LNCAP (cell line): Measurements from ENCODE around the gene CAMK2G.

Experiments used
- CTCF ChIP-seq: fragments of 450-650 bp; IDR thresholded peaks from 2 replicates; pipeline ENCODE4 v1.5.1; 2017; ENCODE audit warnings: mild to moderate bottlenecking

CAMK2G gene

GRCh38 chr10:73859428-73859783 lies 14.9 kb downstream of the CAMK2G start:
- no peak for TF ChIP-seq CTCF

DNA sequence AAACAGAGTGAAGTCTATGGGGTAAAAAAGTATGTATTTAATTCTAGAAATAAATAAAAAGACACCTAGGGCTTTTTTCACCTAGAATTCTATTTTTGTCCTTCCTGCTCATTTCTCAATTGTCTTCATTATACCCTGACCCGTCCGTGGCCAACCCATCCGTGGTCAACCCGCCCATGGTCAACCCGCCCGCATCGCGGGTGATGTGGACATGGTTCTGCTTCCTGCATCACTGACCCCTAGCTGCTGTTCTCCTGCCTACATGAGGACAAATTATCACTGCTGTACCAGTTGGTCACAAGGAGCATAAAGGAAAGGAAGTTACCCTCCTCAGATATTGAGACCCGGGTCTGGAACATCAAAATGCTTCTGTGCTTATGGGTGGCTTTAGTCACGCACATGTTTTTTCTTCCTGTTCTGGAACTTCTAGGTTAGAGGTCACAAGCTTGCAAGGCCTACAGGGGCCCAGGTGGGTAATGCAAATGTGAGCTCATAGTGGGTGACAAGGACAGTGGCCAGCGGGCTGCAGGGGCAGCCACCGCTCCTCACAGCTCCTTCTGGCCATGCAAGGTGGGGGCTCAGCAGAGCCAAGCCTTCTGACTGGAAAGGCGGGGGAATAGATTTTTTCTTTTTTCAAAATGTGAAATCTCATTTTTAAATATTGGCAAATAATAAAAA lies 15.5 kb downstream of the CAMK2G start:
- TF ChIP-seq CTCF, result no peak

- TF ChIP-seq CTCF, result no peak
Observed at GRCh38 chr10:73858013-73858708, 16.2 kb downstream of the CAMK2G start.

DNA sequence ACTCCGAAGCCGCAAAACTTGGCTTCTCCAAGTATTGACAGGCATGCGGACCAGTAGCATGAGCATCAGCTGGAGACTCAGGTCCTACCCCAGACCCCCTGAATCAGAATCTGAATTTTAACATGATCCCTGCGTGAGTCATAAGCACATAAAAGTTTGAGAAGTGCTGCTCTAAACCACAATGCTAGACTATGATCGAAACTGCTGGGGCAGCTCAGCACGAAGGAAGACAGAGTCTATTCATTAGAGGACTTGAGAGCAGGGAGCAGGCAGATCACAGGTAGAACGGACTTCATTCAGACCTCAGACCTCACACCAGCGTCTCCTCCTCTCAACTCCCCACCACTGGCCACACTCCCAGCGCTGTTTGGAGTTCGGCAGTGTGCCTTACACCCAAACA lies 16.9 kb downstream of the CAMK2G start:
- no peak for TF ChIP-seq CTCF

DNA sequence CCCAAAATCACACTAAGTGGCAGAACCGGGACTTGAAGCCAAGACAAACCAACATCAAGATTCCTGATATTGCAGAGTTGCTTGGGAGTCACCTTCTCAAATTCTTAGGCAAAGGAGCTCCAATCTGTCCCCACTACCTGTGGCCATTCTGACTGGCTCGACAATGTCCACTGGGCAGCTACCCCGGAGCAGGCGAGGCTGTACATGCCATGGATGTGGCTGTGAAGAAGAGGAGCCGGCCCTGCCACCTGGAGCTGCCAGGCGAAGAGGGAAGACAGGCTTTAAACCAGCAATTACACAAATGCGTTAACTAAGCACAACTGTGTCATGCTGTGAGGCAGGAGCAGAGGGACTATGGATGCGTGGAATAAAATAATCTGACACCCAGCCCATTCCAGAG lies 18.1 kb downstream of the CAMK2G start:
- TF ChIP-seq CTCF, result no peak

GRCh38 chr10:73855413-73855812 lies 18.9 kb downstream of the CAMK2G start:
- no peak for TF ChIP-seq CTCF

DNA sequence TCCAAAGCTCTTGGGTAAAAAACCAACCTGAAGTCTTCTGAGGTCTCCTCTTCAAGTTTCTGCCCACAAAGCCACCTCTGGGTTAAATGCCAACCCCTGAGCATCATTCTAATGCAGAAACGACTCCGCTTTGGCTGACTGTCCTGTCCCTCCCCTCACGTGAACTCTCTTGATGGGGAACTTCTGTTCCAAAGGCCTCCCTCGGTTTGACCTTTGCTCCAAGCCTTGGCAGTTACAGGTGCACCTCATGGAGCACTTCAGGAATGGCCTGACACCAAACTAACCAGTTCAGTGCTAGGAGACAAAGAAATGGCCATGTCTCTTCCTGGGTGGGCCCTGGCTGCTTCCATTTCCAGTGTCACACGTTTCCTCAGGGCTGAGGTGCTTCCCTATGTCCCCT lies 20.0 kb downstream of the CAMK2G start:
- TF ChIP-seq CTCF, result no peak
